GM18498 (cell line): ENCODE measurements around the gene XYLT1.

Experiments
- ATAC-seq: cut with Tn5 transposase; IDR thresholded peaks from one replicate; pipeline ENCODE4 v1.9.1; 2021; ENCODE audit warnings: mild to moderate bottlenecking, moderate library complexity; ENCODE audit not compliant: unreplicated experiment

XYLT1 gene

DNA sequence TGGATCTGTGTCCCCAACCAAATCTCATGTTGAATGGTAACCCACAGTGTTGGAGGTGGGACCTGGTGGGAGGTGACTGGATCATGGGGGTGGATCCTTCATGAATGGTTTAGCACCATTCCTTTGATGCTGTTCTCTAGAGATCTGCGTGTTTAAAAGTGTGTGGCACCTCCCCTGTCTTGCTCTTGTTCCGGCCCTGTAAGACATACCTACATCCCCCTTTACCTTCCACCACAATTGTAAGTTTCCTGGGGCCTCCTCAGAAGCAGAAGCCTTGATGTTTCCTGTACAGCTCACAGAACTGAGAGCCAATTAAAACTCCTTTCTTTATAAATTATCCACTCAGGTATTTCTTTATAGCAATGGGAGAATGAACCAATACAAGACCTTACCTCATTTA lies 257.7 kb downstream of the XYLT1 start:
- ATAC-seq: no peak

DNA sequence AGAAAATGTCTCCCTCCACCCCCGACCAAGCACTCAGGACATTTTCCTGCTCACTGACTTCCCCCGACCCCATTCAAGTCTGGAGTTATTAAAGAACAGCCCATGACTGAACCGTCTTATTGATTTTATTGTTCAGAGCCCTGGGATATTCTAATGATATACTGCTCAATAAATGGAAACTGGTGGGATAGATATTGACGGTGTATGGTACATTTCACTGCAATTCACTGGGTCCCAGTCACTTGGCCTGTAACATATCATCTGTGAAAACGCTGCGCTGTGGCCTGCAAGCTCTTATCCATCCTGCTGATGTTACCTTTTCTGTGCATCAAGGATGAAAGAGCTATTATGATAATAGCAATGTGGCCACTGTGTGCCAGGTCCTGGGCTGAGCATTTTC lies 258.2 kb downstream of the XYLT1 start:
- no peak for ATAC-seq

DNA sequence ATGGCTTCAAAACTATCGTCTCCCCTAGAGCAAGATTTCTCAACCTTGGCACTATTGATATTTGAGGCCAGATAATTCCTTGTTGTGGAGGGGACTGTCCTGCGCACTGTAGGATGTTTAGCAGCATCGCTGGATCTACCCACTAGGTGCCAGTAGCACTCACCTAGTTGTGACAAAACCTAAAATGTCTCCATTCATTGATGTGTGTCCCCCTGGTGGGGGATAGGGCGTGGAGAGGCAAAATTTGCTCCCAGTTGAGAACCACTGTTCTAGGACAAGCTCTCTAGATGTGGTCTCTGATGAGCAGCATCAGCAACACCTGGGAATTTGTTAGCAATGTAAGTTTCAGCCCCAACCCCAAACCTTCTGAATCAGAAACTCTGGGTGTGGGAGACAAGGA lies 259.0 kb downstream of the XYLT1 start:
- no peak for ATAC-seq

DNA sequence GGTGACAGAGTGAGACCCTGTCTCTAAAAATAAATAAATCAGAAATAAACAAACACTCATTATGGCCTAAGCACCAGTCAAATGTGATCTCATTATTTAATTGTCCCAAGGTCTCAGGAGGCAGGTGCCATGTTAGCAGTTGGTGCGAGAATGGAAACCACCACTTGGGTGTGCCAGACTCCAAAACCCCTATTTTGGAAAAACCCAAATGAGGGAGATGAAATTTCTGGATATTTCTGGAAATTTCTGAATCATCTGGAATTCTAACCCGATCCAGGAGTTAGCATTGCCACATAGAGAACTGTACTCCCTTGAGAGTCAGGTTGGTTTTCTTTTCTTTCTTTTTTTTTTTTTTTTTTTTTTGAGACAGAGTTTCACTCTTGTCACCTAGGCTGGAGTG lies 264.0 kb downstream of the XYLT1 start:
- no peak for ATAC-seq

- no peak for ATAC-seq
These were observed 265.2 kb downstream of the XYLT1 start for GRCh38 chr16:17205279-17206211.

DNA sequence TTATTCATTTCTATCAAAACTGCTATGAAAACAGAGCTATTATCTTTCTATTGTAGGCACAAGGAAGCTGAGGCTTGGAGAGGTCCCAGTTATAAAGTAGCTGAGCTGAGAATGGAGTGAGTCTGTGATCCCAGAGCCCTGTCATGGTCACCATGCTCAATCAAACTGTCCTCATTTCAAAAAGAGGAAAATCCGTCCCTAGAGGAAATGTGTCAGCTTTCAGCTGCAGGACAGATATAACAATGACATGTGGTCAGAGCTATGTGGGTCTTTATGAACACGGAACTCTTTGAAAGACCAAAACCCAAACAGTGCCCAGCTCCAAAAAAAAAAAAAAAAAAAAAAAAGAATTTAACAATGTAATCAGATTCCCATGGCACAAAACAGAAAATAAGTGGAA lies 266.1 kb downstream of the XYLT1 start:
- ATAC-seq: no peak

DNA sequence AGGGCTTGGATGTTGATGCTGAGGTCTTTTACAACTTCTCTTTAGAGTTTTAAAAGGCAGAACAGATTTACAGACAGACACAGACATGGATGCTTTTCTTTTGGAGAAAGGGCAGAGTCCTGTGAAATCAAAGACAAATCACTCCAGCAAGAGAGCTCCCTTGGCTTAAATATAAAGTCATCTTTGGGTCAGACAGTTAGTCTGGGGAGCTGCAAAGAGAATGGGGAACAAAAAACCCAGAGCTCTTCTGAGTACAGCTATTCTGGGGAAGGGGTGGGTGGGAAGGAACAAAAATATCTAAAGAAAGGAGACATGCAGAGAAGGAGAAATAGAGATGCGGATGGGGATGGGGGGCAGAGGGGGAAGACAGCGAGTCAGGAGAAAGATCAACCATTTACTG lies 266.6 kb downstream of the XYLT1 start:
- no peak for ATAC-seq

DNA sequence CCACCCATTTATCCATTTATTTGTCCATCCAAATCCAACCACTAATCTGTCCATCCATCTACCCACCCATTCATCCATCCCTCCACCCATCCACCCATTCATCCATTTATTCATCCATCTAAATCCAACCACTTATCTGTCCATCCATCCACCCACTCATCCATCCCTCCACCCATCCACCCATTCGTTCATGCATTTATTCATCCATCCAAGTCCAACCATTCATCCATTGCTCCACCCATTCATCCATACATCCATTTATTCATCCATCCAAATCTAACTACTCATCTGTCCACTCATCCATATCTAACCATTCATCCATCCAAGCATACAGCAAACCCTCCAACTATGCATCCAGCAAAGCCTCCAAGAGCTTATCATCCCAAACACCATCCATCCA lies 267.3 kb downstream of the XYLT1 start:
- no peak for ATAC-seq

DNA sequence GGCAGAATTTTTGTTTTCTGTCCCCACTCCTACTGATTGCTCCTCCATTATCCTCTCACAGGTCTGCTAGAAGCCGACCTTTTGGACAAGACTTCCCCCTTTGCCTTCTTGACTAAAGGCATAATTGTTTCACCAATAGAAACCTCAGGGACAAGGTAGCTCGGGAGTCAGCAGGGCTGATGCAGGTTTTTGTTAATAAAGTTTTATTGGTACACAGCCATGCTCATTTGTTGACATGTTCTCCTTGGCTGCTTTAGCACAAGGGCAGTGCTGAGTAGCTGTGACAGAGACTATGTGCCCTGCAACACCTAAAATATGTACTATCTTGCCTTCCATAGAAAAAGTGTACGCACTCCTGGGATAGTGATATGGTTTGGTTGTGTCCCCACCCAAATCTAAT lies 271.6 kb downstream of the XYLT1 start:
- ATAC-seq: no peak

- no peak for ATAC-seq
These were observed 274.2 kb downstream of the XYLT1 start for GRCh38 chr16:17196526-17196925.

DNA sequence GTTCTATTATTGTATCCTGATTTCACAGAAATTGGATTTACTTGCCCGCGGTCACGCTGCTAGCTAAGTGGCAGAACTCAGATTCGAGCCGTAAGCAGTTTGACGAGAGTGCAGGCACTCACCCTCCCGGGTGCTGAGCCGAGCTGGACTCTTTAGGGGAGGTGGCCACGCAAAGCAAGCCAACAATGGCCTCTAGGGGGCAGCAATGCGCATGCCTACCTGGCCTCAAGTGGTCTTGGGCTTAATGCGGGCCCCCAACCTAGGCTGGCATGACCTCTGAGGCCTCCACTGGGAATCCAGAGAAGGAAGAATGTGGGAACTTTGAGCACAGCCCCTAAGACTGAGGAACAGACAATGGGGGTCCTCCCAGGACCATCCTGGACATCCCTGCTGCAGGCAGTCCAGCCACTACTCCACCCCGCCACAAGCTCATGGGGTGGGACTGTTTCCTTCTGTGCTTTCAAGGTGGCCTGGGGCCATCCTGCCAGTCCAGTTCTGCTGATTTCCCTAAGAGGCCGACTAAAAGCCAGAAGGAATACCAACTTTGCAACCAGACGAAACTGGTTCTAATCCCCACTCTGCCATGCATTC lies 276.5 kb downstream of the XYLT1 start:
- no peak for ATAC-seq

GRCh38 chr16:17193566-17194100 lies 277.1 kb downstream of the XYLT1 start:
- ATAC-seq: no peak

DNA sequence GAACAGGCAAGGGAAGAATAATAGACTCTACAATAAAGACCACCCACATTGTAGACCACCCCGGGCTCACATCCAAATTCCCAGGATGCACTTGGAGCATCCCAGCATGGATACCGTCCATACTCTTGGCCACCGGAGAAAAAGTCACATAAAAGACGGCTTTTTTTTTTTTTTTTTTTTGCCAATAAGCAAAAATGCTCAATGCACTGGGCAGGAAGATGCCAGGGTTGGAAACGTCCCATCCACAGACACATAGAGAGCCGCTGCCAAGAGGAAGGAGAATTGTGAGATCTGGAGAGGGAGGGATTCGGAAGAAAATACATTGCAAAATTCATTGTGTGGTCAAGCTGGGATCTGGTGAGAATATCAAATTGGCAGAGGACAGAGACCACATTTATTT lies 286.7 kb downstream of the XYLT1 start:
- no peak for ATAC-seq

DNA sequence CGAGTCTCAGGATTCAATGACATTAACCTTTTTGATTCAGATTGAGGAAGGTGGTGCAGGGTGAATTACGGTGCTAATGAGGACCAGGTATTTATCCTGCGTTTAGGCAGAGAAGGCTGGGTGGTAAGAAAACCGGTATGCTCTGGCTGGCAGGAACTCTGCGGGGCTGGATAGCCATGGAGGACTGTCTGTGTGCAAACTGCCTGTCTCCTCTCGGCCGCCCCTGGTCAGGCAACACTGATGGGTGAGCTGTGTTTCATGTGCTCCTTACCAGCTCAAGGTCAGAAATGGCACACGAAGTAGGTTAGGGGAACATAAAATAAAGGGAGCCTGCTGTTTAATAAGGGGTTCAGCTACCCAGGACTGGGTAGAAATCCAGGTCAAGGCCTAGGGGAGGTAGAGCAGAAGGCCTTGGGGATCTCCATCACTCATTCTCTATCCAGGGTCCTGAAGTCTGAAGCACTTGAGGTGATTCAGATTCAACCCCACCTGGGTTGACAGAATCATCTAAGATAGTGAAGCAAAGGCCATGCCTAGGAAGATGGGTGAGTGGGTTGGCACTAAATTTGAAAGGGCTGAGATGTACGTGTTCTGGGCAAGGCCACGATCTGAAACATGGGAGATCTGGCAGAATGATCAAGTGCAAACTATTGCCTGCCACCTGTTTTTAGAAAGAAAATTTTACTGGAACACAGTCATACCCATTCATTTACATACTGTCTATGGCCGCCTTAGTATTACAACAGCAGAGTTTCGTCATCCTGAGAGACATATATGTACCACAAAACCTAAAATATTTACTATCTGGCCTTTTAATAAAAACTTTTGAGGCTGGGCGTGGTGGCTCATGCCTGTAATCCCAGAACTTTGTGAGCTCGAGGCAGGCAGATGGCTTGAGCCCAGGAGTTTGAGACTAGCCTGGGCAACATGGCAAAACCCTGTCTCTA lies 292.5 kb downstream of the XYLT1 start:
- ATAC-seq: no peak

- ATAC-seq: no peak
These were observed 293.4 kb downstream of the XYLT1 start for GRCh38 chr16:17177242-17177958.

DNA sequence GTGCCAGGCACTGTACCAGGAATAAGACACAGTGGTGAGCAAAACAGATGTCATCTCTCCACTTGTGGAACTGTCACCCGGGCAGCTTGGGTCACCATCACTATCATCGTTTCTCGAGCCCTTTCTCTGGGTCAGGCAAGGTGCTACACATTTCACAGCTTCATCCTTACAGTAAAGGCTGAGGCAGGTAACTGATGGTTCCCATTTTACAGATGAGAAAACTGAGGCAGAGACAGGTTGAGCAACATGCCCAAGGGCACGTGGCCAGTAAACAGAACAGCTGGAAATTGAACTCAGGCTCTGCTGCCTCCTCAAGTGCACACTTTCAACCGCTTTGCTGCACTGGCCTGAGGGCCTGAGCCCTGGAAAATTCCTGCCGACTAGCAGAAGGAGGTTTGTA lies 294.6 kb downstream of the XYLT1 start:
- ATAC-seq: no peak

- ATAC-seq: no peak
These were observed 297.5 kb downstream of the XYLT1 start for GRCh38 chr16:17173281-17173680.

- ATAC-seq: no peak
These were observed 299.3 kb downstream of the XYLT1 start for GRCh38 chr16:17171250-17172143.

DNA sequence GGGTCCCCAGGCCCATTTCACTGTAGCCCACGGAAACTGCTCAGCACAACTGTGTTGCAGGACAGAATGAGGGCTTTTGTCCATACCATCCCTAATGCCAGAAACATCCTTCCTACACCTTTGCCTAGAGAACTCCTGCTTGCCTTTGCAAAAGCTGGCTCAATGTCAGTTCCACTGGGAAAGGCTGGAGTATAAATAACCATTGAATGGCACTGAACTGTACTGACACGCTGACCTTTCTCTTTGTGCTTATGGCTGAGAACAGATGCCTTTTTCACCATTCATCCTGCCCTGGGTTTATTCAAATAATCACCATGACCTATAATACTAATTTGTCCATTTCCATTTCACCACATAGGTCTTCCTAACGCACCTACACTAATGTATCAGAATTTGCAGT lies 300.3 kb downstream of the XYLT1 start:
- ATAC-seq: no peak
